H9 (cell line): ENCODE results near the gene RPL37. TPM values are rescaled to one million over a fixed set of nuclear protein-coding genes. Genes with fewer than 3 reads are reported as not detected.

Experiments used
- DNase-seq: peaks from one replicate; pipeline ENCODE4 v3.0.0-alpha.2; 2017
- H2AFZ ChIP-seq: one replicate; pipeline ENCODE4 v1.6.1; 2013; ENCODE audit warnings: mild to moderate bottlenecking, low read length, control low read depth, moderate library complexity
- H2AK5ac ChIP-seq: 2 replicates; pipeline ENCODE4 v1.6.1; 2013; ENCODE audit warnings: low read length, control low read depth, mixed read lengths; ENCODE audit not compliant: insufficient read length
- H2BK120ac ChIP-seq: one replicate; pipeline ENCODE4 v1.6.1; 2013; ENCODE audit warnings: low read depth, mild to moderate bottlenecking, low read length, control low read depth, inconsistent platforms; ENCODE audit not compliant: poor library complexity, severe bottlenecking
- H2BK12ac ChIP-seq: 2 replicates; pipeline ENCODE4 v1.6.1; 2013; ENCODE audit warnings: low read length, control low read depth, mixed read lengths, low read depth; ENCODE audit not compliant: insufficient read length
- H2BK15ac ChIP-seq: 2 replicates; pipeline ENCODE4 v1.6.1; 2013; ENCODE audit warnings: low read depth, low read length, control low read depth
- H2BK20ac ChIP-seq: one replicate; pipeline ENCODE4 v1.6.1; 2013; ENCODE audit warnings: low read depth, mild to moderate bottlenecking, low read length, control low read depth, inconsistent platforms; ENCODE audit not compliant: poor library complexity, severe bottlenecking
- H2BK5ac ChIP-seq: 2 replicates; pipeline ENCODE4 v1.6.1; 2013; ENCODE audit warnings: low read length, control low read depth, mixed read lengths; ENCODE audit not compliant: insufficient read length
- H3K14ac ChIP-seq: 2 replicates; pipeline ENCODE4 v1.6.1; 2013; ENCODE audit warnings: low read length, control low read depth; ENCODE audit not compliant: insufficient read depth
- H3K18ac ChIP-seq: 2 replicates; pipeline ENCODE4 v1.6.1; 2013; ENCODE audit warnings: low read depth, mild to moderate bottlenecking, mixed read lengths, low read length, control low read depth; ENCODE audit not compliant: insufficient read length
- H3K23ac ChIP-seq: 2 replicates; pipeline ENCODE4 v1.6.1; 2013; ENCODE audit warnings: low read length, control low read depth, mixed read lengths, low read depth; ENCODE audit not compliant: insufficient read length
- H3K23me2 ChIP-seq: 2 replicates; pipeline ENCODE4 v1.6.1; 2013; ENCODE audit warnings: low read depth, mild to moderate bottlenecking, mixed read lengths, low read length, control low read depth; ENCODE audit not compliant: insufficient read length, poor library complexity, severe bottlenecking
- H3K27ac ChIP-seq: 2 replicates; pipeline ENCODE4 v1.5.1; 2013; ENCODE audit warnings: low read length, control low read depth, mixed read lengths, low read depth; ENCODE audit not compliant: insufficient read length
- H3K27me3 ChIP-seq: 2 replicates; pipeline ENCODE4 v1.6.1; 2013; ENCODE audit warnings: low read length, control low read depth, inconsistent platforms; ENCODE audit not compliant: insufficient read depth
- H3K4ac ChIP-seq: 2 replicates; pipeline ENCODE4 v1.6.1; 2013; ENCODE audit warnings: low read depth, mild to moderate bottlenecking, control low read depth, inconsistent platforms, low read length, moderate library complexity
- H3K4me1 ChIP-seq: 2 replicates; pipeline ENCODE4 v1.6.1; 2013; ENCODE audit warnings: low read length, control low read depth, inconsistent platforms; ENCODE audit not compliant: insufficient read depth
- H3K4me2 ChIP-seq: 2 replicates; pipeline ENCODE4 v1.6.1; 2013; ENCODE audit warnings: low read length, control low read depth, mixed read lengths; ENCODE audit not compliant: insufficient read length, insufficient read depth
- H3K56ac ChIP-seq: 2 replicates; pipeline ENCODE4 v1.6.1; 2013; ENCODE audit warnings: low read depth, mild to moderate bottlenecking, mixed read lengths, low read length, control low read depth; ENCODE audit not compliant: insufficient read length
- H3K79me1 ChIP-seq: 2 replicates; pipeline ENCODE4 v1.6.1; 2013; ENCODE audit warnings: low read depth, mild to moderate bottlenecking, moderate library complexity, low read length, control low read depth, inconsistent platforms; ENCODE audit not compliant: insufficient read depth, poor library complexity, severe bottlenecking
- H3K79me2 ChIP-seq: 2 replicates; pipeline ENCODE4 v1.6.1; 2013; ENCODE audit warnings: low read length, control low read depth, inconsistent platforms; ENCODE audit not compliant: insufficient read depth
- H3K9ac ChIP-seq: 2 replicates; pipeline ENCODE4 v1.6.1; 2013; ENCODE audit warnings: low read length, control low read depth, mixed read lengths; ENCODE audit not compliant: insufficient read length; ENCODE audit errors: extremely low read depth
- H3K9me3 ChIP-seq: one replicate; pipeline ENCODE4 v1.6.1; 2013; ENCODE audit warnings: low read depth, low read length, inconsistent platforms; ENCODE audit not compliant: control insufficient read depth
- H3T11ph ChIP-seq: one replicate; pipeline ENCODE4 v1.6.1; 2013; ENCODE audit warnings: mild to moderate bottlenecking, low read length, control low read depth, inconsistent platforms
- H4K20me1 ChIP-seq: one replicate; pipeline ENCODE4 v1.6.1; 2013; ENCODE audit not compliant: control insufficient read depth, insufficient read length, insufficient read depth
- H4K5ac ChIP-seq: 2 replicates; pipeline ENCODE4 v1.6.1; 2013; ENCODE audit warnings: low read depth, mild to moderate bottlenecking, mixed read lengths, low read length, control low read depth; ENCODE audit not compliant: insufficient read length
- H4K8ac ChIP-seq: replicated peaks from 2 replicates; pipeline ENCODE4 v1.6.1; 2013; ENCODE audit warnings: low read length, control low read depth, mixed read lengths, low read depth; ENCODE audit not compliant: insufficient read length
- H4K91ac ChIP-seq: 2 replicates; pipeline ENCODE4 v1.6.1; 2013; ENCODE audit warnings: low read depth, mild to moderate bottlenecking, moderate library complexity, mixed read lengths, low read length, control low read depth; ENCODE audit not compliant: insufficient read length
- H3K27ac Mint-ChIP-seq, 3 experiments: 2 replicates in 2 of 3; 3 replicates in 1 of 3; pipeline ENCODE4 v1.8.0; 2020 to 2021; ENCODE audit warnings: mixed read lengths in 3 of 3, mild to moderate bottlenecking in 1 of 3, moderate library complexity in 1 of 3
- H3K27me3 Mint-ChIP-seq: 2 replicates; pipeline ENCODE4 v1.8.0; 2021; ENCODE audit warnings: low read depth, mild to moderate bottlenecking, moderate library complexity, mixed read lengths
- H3K36me3 Mint-ChIP-seq, 3 experiments: 2 replicates in 2 of 3; 3 replicates in 1 of 3; pipeline ENCODE4 v1.8.0; 2020 to 2021; ENCODE audit warnings: low read depth in 3 of 3, mixed read lengths in 3 of 3; ENCODE audit not compliant: insufficient read depth in 1 of 3
- H3K4me1 Mint-ChIP-seq, 2 experiments: 2 replicates each; pipeline ENCODE4 v1.8.0; 2020; ENCODE audit warnings: mixed read lengths in 2 of 2
- H3K4me3 Mint-ChIP-seq, 2 experiments: 2 replicates in 1 of 2; 3 replicates in 1 of 2; pipeline ENCODE4 v1.8.0; 2020 to 2021; ENCODE audit warnings: mild to moderate bottlenecking in 2 of 2, mixed read lengths in 2 of 2, moderate library complexity in 1 of 2
- H3K9me3 Mint-ChIP-seq, 2 experiments: 2 replicates in 1 of 2; 3 replicates in 1 of 2; pipeline ENCODE4 v1.8.0; 2020; ENCODE audit warnings: mild to moderate bottlenecking in 2 of 2, mixed read lengths in 2 of 2, moderate library complexity in 1 of 2
- CTCF ChIP-seq: fragments of 200-600 bp; sonication (generic); conservative IDR thresholded peaks from 3 replicates; pipeline ENCODE4 v1.8.0; 2021; ENCODE audit warnings: antibody characterized with exemption, mild to moderate bottlenecking
- WGBS: extraction: QIAGEN DNeasy Blood & Tissue Kit; methylation state at CpG from one replicate; pipeline ENCODE4 v1.1.7; 2013; ENCODE audit warnings: missing lambda C conversion rate, low lambda C conversion rate, mixed read lengths; ENCODE audit not compliant: insufficient read length; ENCODE audit errors: extremely low coverage; 5-methylcytosine and 5-hydroxymethylcytosine counted together
- total RNA-seq: library from RNA; stranded (reverse); gene quantifications from 2 replicates; pipeline ENCODE4 v1.2.1, GENCODE V29; 2021

Gene RPL37
- total RNA-seq, 1 experiment from 2014 or later, result 1,735 TPM

GRCh38 chr5:40871177-40871576, 36.2 kb upstream of the RPL37 start:
- Histone ChIP-seq H2BK15ac (no peak overlapping the region), H2BK5ac (no peak overlapping the region), H2BK120ac (no peak overlapping the region), H3K9me3 (no peaks in the 10 kb centered on the region), H2BK20ac (no peak overlapping the region), H3K27me3 (no peaks in the 10 kb centered on the region), H4K20me1 (no peaks in the 10 kb centered on the region), H3K79me1 (no peaks in the 10 kb centered on the region), H3K4me1 (peaks cover 3% of the 10 kb centered on the region; the same call in 1 of the 2 replicates), H3K56ac (no peak overlapping the region), H3K14ac (no peak overlapping the region), H4K8ac (no peak overlapping the region), H3K27ac (no peak overlapping the region), H3K23me2 (no peaks in the 10 kb centered on the region), H2AFZ (no peak overlapping the region), H2AK5ac (no peak overlapping the region), H4K91ac (no peak overlapping the region), H3K79me2 (no peaks in the 10 kb centered on the region), H3K23ac (no peak overlapping the region), H2BK12ac (no peak overlapping the region), H3K18ac (no peak overlapping the region), H4K5ac (no peak overlapping the region), H3T11ph (no peak overlapping the region), H3K4ac (no peak overlapping the region), H3K4me2 (no peak overlapping the region), H3K9ac (no peak overlapping the region)
- no peak for DNase-seq
- TF ChIP-seq CTCF, result no peak
- WGBS, result no CpG with 5 or more reads among the region's 4 CpGs
- H3K4me1 Mint-ChIP-seq, result peaks cover 11 to 14% of the 10 kb centered on the region in 2 experiments
- peaks cover 0 to 9% (median 3%) of the 10 kb centered on the region in 3 experiments; a peak in 3 of 7 replicates for H3K36me3 Mint-ChIP-seq
- H3K9me3 Mint-ChIP-seq, result peaks cover 4 to 7% of the 10 kb centered on the region in 2 experiments; a peak in 3 of 5 replicates
- H3K27ac Mint-ChIP-seq, result no peak overlapping the region
- H3K27me3 Mint-ChIP-seq, result no peaks in the 10 kb centered on the region
- H3K4me3 Mint-ChIP-seq, result no peak overlapping the region
